ENCODE measurements around the gene POP7.
"Not testable (repeated sequence)": the region's sequence is repeated elsewhere in the genome, so short reads cannot be mapped to it uniquely, and the experiment has no call there.

POP7 gene

GRCh38 chr7:100705753-100706671 is at the start of gene POP7:
Gene POP7 (plus strand): TSS chr7:100706121. CDS start chr7:100706831, 710 bp downstream.
- peak; percentile 73 for DNase-seq

GRCh38 chr7:100662194-100662776 is 43.6 kb upstream of the POP7 start:
- DNase-seq, result not testable (repeated sequence)

- no peak for DNase-seq
Observed at GRCh38 chr7:100665168-100665726, 40.7 kb upstream of the POP7 start.

- no peak for DNase-seq
Observed at GRCh38 chr7:100667331-100668068, 38.4 kb upstream of the POP7 start.

- DNase-seq, result no peak
Observed at GRCh38 chr7:100668069-100668449, 37.9 kb upstream of the POP7 start.

GRCh38 chr7:100669106-100669505 is 36.8 kb upstream of the POP7 start:
- not testable (repeated sequence) for DNase-seq

GRCh38 chr7:100670074-100670473 is 35.8 kb upstream of the POP7 start:
- no peak for DNase-seq

- no peak for DNase-seq
Observed at GRCh38 chr7:100671353-100672327, 34.3 kb upstream of the POP7 start.

GRCh38 chr7:100673302-100673941 is 32.5 kb upstream of the POP7 start, which contains the start of gene GNB2:
Gene GNB2 (plus strand): TSS chr7:100673740. CDS start chr7:100676266, 2,526 bp downstream.
- peak; percentile 74 for DNase-seq

- no peak for DNase-seq
Observed at GRCh38 chr7:100673942-100674410, 31.9 kb upstream of the POP7 start.

GRCh38 chr7:100674411-100675104 is 31.4 kb upstream of the POP7 start:
- no peak for DNase-seq

GRCh38 chr7:100675105-100675451 is 30.8 kb upstream of the POP7 start:
- no peak for DNase-seq

GRCh38 chr7:100675581-100676350 is 30.2 kb upstream of the POP7 start:
- DNase-seq, result peak; percentile 71

- DNase-seq, result no peak
Observed at GRCh38 chr7:100676501-100677306, 29.2 kb upstream of the POP7 start.

GRCh38 chr7:100677308-100678267 is 28.3 kb upstream of the POP7 start:
- no peak for DNase-seq

GRCh38 chr7:100678291-100678984 is 27.5 kb upstream of the POP7 start:
- DNase-seq, result no peak

All from 8988T (cell line).